Ascending aorta (tissue), 2 donors: ENCODE measurements around the gene SRC. TPM values are rescaled to one million over a fixed set of nuclear protein-coding genes. Genes with fewer than 3 reads are reported as not detected.

ENCODE experiments used
- DNase-seq, 2 donors: peaks; one replicate each; pipeline ENCODE4 v3.0.0-alpha.2; 2019; ENCODE audit warnings: low spot score in 2 of 2
- H3K27ac ChIP-seq, 2 donors: fragments of 200-600 bp; sonication (generic); one replicate each; pipeline ENCODE4 v1.5.1; 2016 to 2017; ENCODE audit warnings: mild to moderate bottlenecking in 1 of 2
- H3K27me3 ChIP-seq: fragments of 200-600 bp; sonication (generic); one replicate; pipeline ENCODE4 v1.5.1; 2017
- H3K36me3 ChIP-seq, 2 donors: fragments of 200-600 bp; sonication (generic); one replicate each; pipeline ENCODE4 v1.5.1; 2016
- H3K4me1 ChIP-seq, 2 donors: fragments of 200-600 bp; sonication (generic); one replicate each; pipeline ENCODE4 v1.5.1; 2016 to 2017; ENCODE audit warnings: mild to moderate bottlenecking in 1 of 2
- H3K4me3 ChIP-seq, 2 donors: fragments of 200-600 bp; sonication (generic); one replicate each; pipeline ENCODE4 v1.5.1; 2016 to 2017; ENCODE audit warnings: mild to moderate bottlenecking in 1 of 2
- H3K9me3 ChIP-seq, 2 donors: fragments of 200-600 bp; sonication (generic); one replicate each; pipeline ENCODE4 v1.5.1; 2016
- CTCF ChIP-seq, 3 experiments: fragments of 200-600 bp in 2 of 3; fragments of 450-650 bp in 1 of 3; sonication (generic) in 2 of 3; IDR thresholded peaks; one replicate each; pipeline ENCODE4 v1.5.1; 2016 to 2019; ENCODE audit warnings: antibody characterized with exemption in 3 of 3, mild to moderate bottlenecking in 1 of 3, moderate library complexity in 1 of 3
- intact Hi-C: fragments of 100-400 bp; cut with DNase I; formaldehyde crosslinking; loops from one replicate; pipeline ENCODE4 v1.15.1; 2023
- total RNA-seq: library from RNA; depleted of rRNA; stranded (reverse); fragments of >200 nt; gene quantifications from one replicate; pipeline ENCODE4 v1.1.0, GENCODE V29; 2016

The SRC gene
- total RNA-seq, result 67.4 TPM

- no peaks in the 10 kb centered on the region for H3K9me3 ChIP-seq
Observed at GRCh38 chr20:37345339-37346235, at the start of gene SRC. Gene SRC (plus strand): TSS chr20:37346140. CDS start chr20:37384154, 38,014 bp downstream.

GRCh38 chr20:37296371-37296770 lies 49.6 kb upstream of the SRC start:
- Histone ChIP-seq H3K4me3 (no peak overlapping the region), H3K9me3 (no peaks in the 10 kb centered on the region), H3K27ac (peak overlapping the region; percentile 86 to 92), H3K36me3 (peaks cover 0 to 13% of the 10 kb centered on the region in 2 donors), H3K27me3 (no peaks in the 10 kb centered on the region), H3K4me1 (peaks cover 14 to 58% of the 10 kb centered on the region in 2 donors)
- TF ChIP-seq CTCF (IDR thresholded peaks at IDR 0.05), result no peak
- intact Hi-C loops, result loop anchor here (2.0 kb wide), 3 partner anchors 30 to 60 kb away; no protein-coding TSS in a partner anchor
- no peak for DNase-seq

More at GRCh38 chr20:37345339-37346235, at the start of gene SRC:
- intact Hi-C loops, result loop anchor here (1.0 to 2.0 kb wide), 2 partner anchors 17 to 56 kb away; partner anchors contain the start of gene MANBAL
- Histone ChIP-seq H3K36me3 (no peaks in the 10 kb centered on the region), H3K27me3 (no peaks in the 10 kb centered on the region), H3K4me3 (peak within 1 kb of the TSS; percentile 83 to 94), H3K4me1 (peaks cover 13 to 39% of the 10 kb centered on the region in 2 donors), H3K27ac (peak within 1 kb of the TSS; percentile 95 to 97)
- peak in 1 of 2 donors; percentile 90 for DNase-seq
- no peak for TF ChIP-seq CTCF (IDR thresholded peaks at IDR 0.05)

- no peaks in the 10 kb centered on the region for H3K27me3 ChIP-seq
- H3K27ac ChIP-seq, result peak overlapping the region; percentile 86 to 92
- H3K36me3 ChIP-seq, result peaks cover 6 to 21% of the 10 kb centered on the region in 2 donors
- peak in 1 of 2 donors; percentile 87 for DNase-seq
- peaks cover 14 to 56% of the 10 kb centered on the region in 2 donors for H3K4me1 ChIP-seq
- TF ChIP-seq CTCF (IDR thresholded peaks at IDR 0.05), result no peak
- H3K4me3 ChIP-seq, result peak overlapping the region; percentile 1 to 7
- intact Hi-C loops, result loop anchor here (2.0 kb wide), 3 partner anchors 30 to 60 kb away; no protein-coding TSS in a partner anchor
- H3K9me3 ChIP-seq, result no peaks in the 10 kb centered on the region
Observed at GRCh38 chr20:37297066-37297736, 48.7 kb upstream of the SRC start.

GRCh38 chr20:37298190-37298939 lies 47.6 kb upstream of the SRC start:
- peaks cover 6 to 19% of the 10 kb centered on the region in 2 donors for H3K36me3 ChIP-seq
- H3K4me1 ChIP-seq, result peaks cover 14 to 59% of the 10 kb centered on the region in 2 donors
- no peak for TF ChIP-seq CTCF (IDR thresholded peaks at IDR 0.05)
- H3K9me3 ChIP-seq, result no peaks in the 10 kb centered on the region
- no peak overlapping the region for H3K4me3 ChIP-seq
- DNase-seq, result no peak
- intact Hi-C loops, result no loop called here
- peak overlapping the region; percentile 86 to 92 for H3K27ac ChIP-seq
- H3K27me3 ChIP-seq, result no peaks in the 10 kb centered on the region
